ENCODE data around the gene PRKAA1. TPM values are rescaled to one million over a fixed set of nuclear protein-coding genes. Genes with fewer than 3 reads are reported as not detected.
"Not testable (repeated sequence)": the region's sequence is repeated elsewhere in the genome, so short reads cannot be mapped to it uniquely, and the experiment has no call there.

The PRKAA1 gene
- polyA plus RNA-seq, 1 of the 3 experiments (the other 2 are of a cell fraction): 23.2 TPM

- TF ChIP-seq FOSL2 (IDR thresholded peaks at IDR 0.05; ENCODE audit: borderline replicate concordance, low read depth): no peak
- no peak for TF ChIP-seq TAF1 (IDR thresholded peaks at IDR 0.05; ENCODE audit: borderline replicate concordance, low read depth, low read length)
- TF ChIP-seq ZBTB33 (IDR thresholded peaks at IDR 0.05; ENCODE audit: borderline replicate concordance, low read depth): no peak
- no peak for TF ChIP-seq EZH2phosphoT487 (IDR thresholded peaks at IDR 0.05; ENCODE audit: borderline replicate concordance, low read depth)
- TF ChIP-seq RAD21 (IDR thresholded peaks at IDR 0.05; ENCODE audit: low read length): no peak
- no peak for TF ChIP-seq POLR2AphosphoS5 (IDR thresholded peaks at IDR 0.05; ENCODE audit: low read depth, low read length)
Observed at GRCh38 chr5:40733434-40733833, 64.7 kb downstream of the PRKAA1 start (continued).

- H4K20me1 ChIP-seq (ENCODE audit: insufficient read depth); H3K27ac ChIP-seq (ENCODE audit: low read depth in 2 of 2, low read length in 1 of 2); H3K27me3 ChIP-seq (ENCODE audit: insufficient read depth); POLR2A ChIA-PET; DNase-seq; H2AFZ ChIP-seq (ENCODE audit: low read depth); H3K9me3 ChIP-seq; H3K79me2 ChIP-seq (ENCODE audit: insufficient read depth); CTCF ChIA-PET; H3K4me2 ChIP-seq; H3F3A ChIP-seq (replicated peaks; ENCODE audit: insufficient read depth); H3K4me3 ChIP-seq (ENCODE audit: low read depth in 2 of 2, low read length in 1 of 2); H3K4me1 ChIP-seq (ENCODE audit: control insufficient read depth in 1 of 2, insufficient read depth in 2 of 2, low read depth in 1 of 2, low read length in 1 of 2); H3K9ac ChIP-seq; H3K9me2 ChIP-seq: not testable (repeated sequence)
- 98% methylated on average over 11 of the region's 37 CpGs for WGBS (ENCODE audit: low lambda C conversion rate)
- H3K36me3 ChIP-seq (replicated peaks in 1 of 2; ENCODE audit: control insufficient read depth in 1 of 2, insufficient read depth in 2 of 2, low read length in 1 of 2): peaks cover 13 to 30% of the 10 kb centered on the region in 2 experiments
Observed at GRCh38 chr5:40722497-40722911, 75.7 kb downstream of the PRKAA1 start.

GRCh38 chr5:40720069-40720468, 78.1 kb downstream of the PRKAA1 start:
- Histone ChIP-seq H3K36me3 (replicated peaks in 1 of 2; ENCODE audit: control insufficient read depth in 1 of 2, insufficient read depth in 2 of 2, low read length in 1 of 2) (peaks cover 10 to 28% of the 10 kb centered on the region in 2 experiments), H3K27ac (ENCODE audit: low read depth in 2 of 2, low read length in 1 of 2) (no peak overlapping the region), H3K9me3 (no peaks in the 10 kb centered on the region), H3K9me2 (no peaks in the 10 kb centered on the region), H3K79me2 (ENCODE audit: insufficient read depth) (no peaks in the 10 kb centered on the region), H3K9ac (no peak overlapping the region), H3K4me1 (ENCODE audit: control insufficient read depth in 1 of 2, insufficient read depth in 2 of 2, low read depth in 1 of 2, low read length in 1 of 2) (no peaks in the 10 kb centered on the region), H4K20me1 (ENCODE audit: insufficient read depth) (no peaks in the 10 kb centered on the region), H3F3A (replicated peaks; ENCODE audit: insufficient read depth) (peaks cover 5% of the 10 kb centered on the region), H3K4me3 (ENCODE audit: low read depth in 2 of 2, low read length in 1 of 2) (no peak overlapping the region), H2AFZ (ENCODE audit: low read depth) (no peak overlapping the region), H3K27me3 (ENCODE audit: insufficient read depth) (no peaks in the 10 kb centered on the region), H3K4me2 (no peak overlapping the region)
- TF ChIP-seq PBX3 (IDR thresholded peaks at IDR 0.05) (no peak), REST (IDR thresholded peaks at IDR 0.05; ENCODE audit: low read depth, low read length) (no peak), EP300 (IDR thresholded peaks at IDR 0.05; ENCODE audit: borderline replicate concordance in 1 of 2, low read depth in 1 of 2, low read length in 1 of 2) (no peak), IRF3 (IDR thresholded peaks at IDR 0.05; ENCODE audit: low read depth, low read length) (no peak), TEAD4 (IDR thresholded peaks at IDR 0.05; ENCODE audit: borderline replicate concordance, insufficient read depth) (no peak), NFIC (IDR thresholded peaks at IDR 0.05; ENCODE audit: borderline replicate concordance) (no peak), RXRA (IDR thresholded peaks at IDR 0.05; ENCODE audit: borderline replicate concordance, low read depth) (no peak), FOXJ3 (CRISPR knock-in tag; IDR thresholded peaks at IDR 0.05) (no peak), CHD2 (IDR thresholded peaks at IDR 0.05; ENCODE audit: low read length, partially characterized antibody) (no peak)
- ChIA-PET CTCF (interaction anchor here (0.8 to 2.0 kb wide), 2 partner anchors 16 to 521 kb away, joined by 3 to 7 read pairs; no protein-coding TSS in a partner anchor), POLR2A (no interaction called here)
- no peak for DNase-seq
